Fibroblast of upper back skin (primary cell): ENCODE results near the gene APMAP.
"Not testable (repeated sequence)": the region's sequence is repeated elsewhere in the genome, so short reads cannot be mapped to it uniquely, and the experiment has no call there.

Experiments
- DNase-seq: peaks from one replicate; pipeline ENCODE4 v3.0.0-alpha.2; 2013

Gene APMAP

GRCh38 chr20:25006431-25007167 lies 14.0 kb upstream of the APMAP start:
- no peak for DNase-seq

- no peak for DNase-seq
These were observed 13.1 kb upstream of the APMAP start for GRCh38 chr20:25005661-25006060.

GRCh38 chr20:25005220-25005619 lies 12.7 kb upstream of the APMAP start:
- DNase-seq, result no peak

GRCh38 chr20:25003002-25003401 lies 10.5 kb upstream of the APMAP start:
- DNase-seq, result no peak

- DNase-seq, result not testable (repeated sequence)
These were observed 8.8 kb upstream of the APMAP start for GRCh38 chr20:25001323-25001722.

- peak; percentile 86 for DNase-seq
These were observed 7.8 kb upstream of the APMAP start for GRCh38 chr20:25000268-25000801.

- DNase-seq, result no peak
These were observed 7.0 kb upstream of the APMAP start for GRCh38 chr20:24999568-24999967.

- DNase-seq, result no peak
These were observed 6.3 kb upstream of the APMAP start for GRCh38 chr20:24998631-24999445.

GRCh38 chr20:24998121-24998520 lies 5.6 kb upstream of the APMAP start:
- DNase-seq, result no peak

DNA sequence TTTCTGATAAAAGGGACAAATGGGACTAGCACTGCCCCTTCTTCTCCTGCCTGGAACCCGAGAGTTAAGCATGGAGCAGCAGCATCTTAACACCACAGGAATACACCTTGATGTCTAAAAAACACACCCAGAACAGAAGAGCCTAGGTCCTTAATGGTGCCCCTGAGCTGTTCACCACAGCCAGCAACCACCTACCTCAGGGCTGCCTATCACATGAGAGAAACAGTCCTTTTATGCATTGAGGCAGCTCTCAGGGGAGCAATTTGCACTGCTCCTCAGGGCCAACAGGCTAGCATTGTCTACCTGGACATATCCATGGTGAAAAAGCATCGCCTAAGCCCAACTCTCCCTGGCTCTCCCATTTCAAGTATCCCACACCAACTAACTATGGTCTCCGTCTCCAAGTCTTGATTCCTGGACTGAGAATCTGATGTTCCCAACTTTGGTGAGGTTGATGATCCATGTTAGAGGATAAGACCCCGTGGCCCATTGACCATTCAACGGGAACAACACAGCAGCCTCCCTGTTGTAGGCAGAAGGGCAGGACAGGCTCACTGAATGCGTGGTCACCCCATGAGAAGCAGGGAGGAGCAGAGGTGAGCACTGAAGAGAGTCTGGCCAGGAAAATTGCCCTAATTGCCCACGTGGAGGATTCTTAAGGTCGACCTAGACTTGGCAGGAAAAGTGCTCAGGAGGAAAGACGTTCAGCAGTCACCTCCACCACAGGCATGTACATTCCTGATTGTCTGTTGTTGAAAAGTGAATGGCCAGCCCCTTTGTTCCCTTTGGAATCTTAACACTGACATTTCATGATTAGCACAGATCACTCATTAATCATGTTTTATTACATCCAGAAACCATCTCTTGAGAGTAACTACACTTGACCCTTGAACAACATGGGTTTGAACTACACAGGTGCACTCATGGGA lies 4.2 kb upstream of the APMAP start:
- DNase-seq, result no peak

GRCh38 chr20:24995741-24996448 lies 3.3 kb upstream of the APMAP start:
- DNase-seq, result peak; percentile 11

DNA sequence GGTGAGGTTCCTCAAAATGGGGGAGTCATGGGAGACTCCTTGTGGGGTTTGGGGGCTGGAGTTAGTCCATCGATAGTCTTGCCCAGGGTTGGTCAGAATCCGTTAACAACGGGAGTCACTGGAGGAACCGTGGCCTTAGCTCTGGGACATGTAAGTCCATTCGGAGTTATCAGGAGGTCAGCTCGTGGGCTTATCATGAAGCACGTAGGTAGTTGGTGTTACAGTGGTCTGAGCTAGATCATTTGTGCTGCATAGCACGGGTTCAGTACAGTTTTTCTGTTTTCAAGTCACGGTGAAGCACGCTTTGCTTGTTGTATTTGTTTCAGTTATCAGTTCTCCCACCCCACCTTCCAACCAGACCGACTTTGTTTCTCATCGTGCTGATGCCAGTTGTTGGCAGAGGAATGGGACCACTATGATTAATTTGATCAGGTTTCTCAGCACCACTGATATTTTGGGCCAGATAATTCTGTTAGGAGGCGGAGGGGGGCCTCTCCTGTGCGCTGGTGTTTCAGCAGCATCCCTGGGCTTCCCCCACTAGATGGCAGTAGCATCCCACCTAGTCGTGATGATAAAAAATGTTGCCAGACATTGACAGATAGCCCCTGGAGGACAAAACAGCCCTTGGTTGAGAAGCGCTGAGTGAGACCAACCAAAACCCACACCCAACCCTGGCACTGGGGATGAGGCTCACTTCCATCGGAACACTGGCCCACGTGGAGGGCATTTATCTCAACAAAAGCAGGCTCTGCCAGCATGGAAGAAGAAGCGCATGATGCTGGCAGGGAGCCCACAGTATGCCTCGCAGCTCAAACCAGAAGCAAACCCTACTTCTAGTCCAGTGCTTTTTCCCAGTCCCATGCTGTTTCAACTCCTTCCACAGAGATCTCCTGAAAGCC lies 2.2 kb upstream of the APMAP start:
- DNase-seq, result peak; percentile 76

DNA sequence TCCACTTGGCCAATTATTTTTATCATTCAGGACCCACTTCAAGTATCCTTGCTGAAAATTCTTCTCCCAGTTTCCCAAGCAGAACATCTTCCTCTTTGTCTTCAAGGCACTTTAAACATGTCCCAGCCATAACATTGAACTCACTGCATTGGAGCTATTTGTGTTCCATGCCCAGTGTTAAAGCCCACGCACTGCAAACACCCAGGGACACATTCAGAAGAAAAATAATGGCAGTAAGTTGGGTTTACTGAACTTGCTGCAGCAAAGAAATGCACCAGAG lies 1.6 kb upstream of the APMAP start:
- no peak for DNase-seq

GRCh38 chr20:24993337-24994185 lies 1.0 kb upstream of the APMAP start:
- peak; percentile 57 for DNase-seq

- DNase-seq, result no peak
These were observed 559 bp downstream of the APMAP start for GRCh38 chr20:24991897-24992486.

DNA sequence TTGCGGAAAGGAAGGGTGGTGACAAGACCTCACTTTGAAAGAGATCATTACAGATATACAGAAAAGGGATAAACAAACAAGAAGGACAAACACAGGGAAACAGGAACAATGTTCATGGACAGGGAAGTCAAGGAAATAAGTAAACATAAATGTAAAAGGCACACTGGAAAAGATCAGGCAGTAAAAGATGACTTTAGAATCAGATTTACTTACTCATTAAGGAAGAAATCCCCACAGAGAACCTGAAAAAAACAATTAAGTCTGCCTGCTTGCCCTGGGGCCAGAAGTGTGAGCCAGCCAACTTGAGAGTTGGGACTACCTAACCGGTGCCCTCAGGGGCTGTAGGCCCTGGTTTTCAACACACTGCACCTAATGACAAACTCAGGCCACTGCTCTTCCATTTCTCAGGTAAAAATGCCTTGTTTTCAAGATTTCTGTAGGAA lies 1.7 kb downstream of the APMAP start:
- DNase-seq, result no peak

- DNase-seq, result no peak
These were observed 3.4 kb downstream of the APMAP start for GRCh38 chr20:24989162-24989561.

DNA sequence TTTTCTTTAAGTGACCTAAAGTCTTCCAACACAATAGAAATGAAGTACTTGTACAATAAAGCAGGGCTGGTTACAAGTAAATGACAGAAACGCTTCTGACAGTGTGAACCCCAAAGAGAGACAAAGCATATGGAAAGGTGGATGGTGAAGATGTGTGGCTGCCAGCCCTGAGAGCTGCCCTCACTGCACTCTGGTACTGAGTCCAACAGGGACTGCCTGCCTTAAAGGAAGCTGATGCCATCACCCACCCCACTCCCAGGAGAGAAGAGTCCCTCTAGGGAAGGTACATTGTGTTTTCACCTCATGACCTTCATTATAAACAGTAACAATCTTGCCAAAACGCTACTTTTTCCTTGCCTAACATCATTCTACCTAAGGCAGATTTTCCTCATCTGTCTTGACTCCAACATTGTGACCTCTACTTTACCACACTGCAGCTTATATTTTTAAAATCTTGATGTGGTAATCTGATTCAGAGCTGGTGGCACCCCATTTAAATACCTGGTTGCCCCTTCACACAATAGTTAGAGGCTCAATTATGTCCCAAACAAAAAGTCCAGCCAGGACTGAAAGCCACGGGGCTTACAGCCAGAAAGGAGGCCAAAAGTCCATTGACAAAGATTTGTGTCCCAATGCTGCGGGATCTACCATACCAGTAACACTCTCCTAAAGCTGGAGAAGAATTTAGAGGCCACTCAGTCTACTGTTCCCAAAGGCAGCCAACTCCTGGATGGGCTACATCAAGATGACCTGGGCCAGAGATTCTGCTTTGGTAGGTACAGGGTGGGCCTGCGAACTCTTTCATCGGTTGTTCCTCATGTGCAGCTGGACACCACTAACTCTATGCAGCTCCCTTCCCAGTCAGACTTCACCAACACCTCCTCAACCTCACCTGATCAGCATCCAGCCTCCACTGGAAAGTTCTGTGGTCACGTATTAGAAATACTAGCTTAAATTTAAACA lies 4.4 kb downstream of the APMAP start:
- DNase-seq, result no peak

DNA sequence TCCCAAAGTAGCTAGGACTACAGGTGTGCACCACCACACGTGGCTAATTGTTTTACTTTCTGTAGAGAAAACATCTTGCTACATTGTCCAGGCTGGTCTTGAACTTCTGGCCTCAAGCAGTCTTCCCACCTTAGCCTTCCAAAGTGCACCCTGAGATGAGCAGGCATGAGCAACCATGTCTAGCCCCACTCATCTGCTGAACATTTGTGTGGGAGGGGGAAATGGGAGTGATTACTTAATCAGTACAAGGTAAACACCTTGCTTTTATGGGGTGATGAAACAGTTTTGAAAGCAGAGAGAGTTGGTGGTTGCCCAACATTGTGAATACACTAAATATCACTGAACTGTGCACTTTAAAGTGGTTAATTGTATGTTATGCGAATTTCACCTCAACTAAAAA lies 5.3 kb downstream of the APMAP start:
- DNase-seq, result no peak
